Fibroblast of lung (primary cell): ENCODE data around the gene ARFGAP3.
"Not testable (repeated sequence)": the region's sequence is repeated elsewhere in the genome, so short reads cannot be mapped to it uniquely, and the experiment has no call there.

ENCODE experiments used
- CTCF ChIP-seq, 2 donors: IDR thresholded peaks in 1 of 2; conservative IDR thresholded peaks in 1 of 2; 1 replicate in 1 of 2; 2 replicates in 1 of 2; pipeline ENCODE4 v1.5.1; 2011 to 2012; ENCODE audit warnings: low read length in 2 of 2, control low read depth in 1 of 2, inconsistent platforms in 1 of 2, low read depth in 1 of 2, mild to moderate bottlenecking in 1 of 2
- EZH2 ChIP-seq: IDR thresholded peaks from 2 replicates; pipeline ENCODE4 v1.5.1; 2012; ENCODE audit warnings: low read length, control low read depth, mild to moderate bottlenecking; ENCODE audit errors: missing control alignments

GRCh38 chr22:42750421-42750820, 106.7 kb downstream of the ARFGAP3 start:
- TF ChIP-seq CTCF (conservative IDR thresholded peaks at IDR 0.05 in 1 of 2, IDR thresholded peaks at IDR 0.05 in 1 of 2; ENCODE audit: low read depth in 1 of 2, low read length in 2 of 2); EZH2: not testable (repeated sequence)
